Thymus (tissue), 11 donors: ENCODE data around the gene TTLL11. TPM values are rescaled to one million over a fixed set of nuclear protein-coding genes. Genes with fewer than 3 reads are reported as not detected.

Source experiments
- DNase-seq, 9 donors: peaks; one replicate each; pipeline ENCODE4 v3.0.0-alpha.2; 2013; ENCODE audit warnings: low spot score in 9 of 9, low read depth in 6 of 9, missing footprints in 1 of 9
- H3K27ac ChIP-seq, 2 donors: one replicate each; pipeline ENCODE4 v1.5.1; 2013; ENCODE audit warnings: control low read depth in 1 of 2, low read depth in 1 of 2, low read length in 1 of 2, mild to moderate bottlenecking in 1 of 2, moderate library complexity in 1 of 2
- H3K27me3 ChIP-seq, 2 donors: one replicate each; pipeline ENCODE4 v1.5.1; 2013; ENCODE audit warnings: low read length in 1 of 2; ENCODE audit not compliant: control insufficient read depth in 2 of 2, insufficient read depth in 1 of 2
- H3K36me3 ChIP-seq, 2 donors: one replicate each; pipeline ENCODE4 v1.5.1; 2013; ENCODE audit warnings: low read length in 1 of 2, mild to moderate bottlenecking in 1 of 2, moderate library complexity in 1 of 2; ENCODE audit not compliant: control insufficient read depth in 2 of 2, insufficient read depth in 2 of 2
- H3K4me1 ChIP-seq, 2 donors: one replicate each; pipeline ENCODE4 v1.5.1; 2013; ENCODE audit warnings: low read length in 2 of 2; ENCODE audit not compliant: control insufficient read depth in 2 of 2, insufficient read depth in 2 of 2
- H3K4me3 ChIP-seq, 2 donors: one replicate each; pipeline ENCODE4 v1.5.1; 2013; ENCODE audit warnings: low read length in 2 of 2, control low read depth in 1 of 2, mild to moderate bottlenecking in 1 of 2
- H3K9me3 ChIP-seq, 2 donors: one replicate each; pipeline ENCODE4 v1.5.1; 2013; ENCODE audit warnings: low read length in 1 of 2, mild to moderate bottlenecking in 1 of 2; ENCODE audit not compliant: control insufficient read depth in 2 of 2, insufficient read depth in 1 of 2
- WGBS: extraction: QIAGEN DNeasy Blood & Tissue Kit; methylation state at CpG from one replicate; pipeline ENCODE4 v1.1.7; 2013; 5-methylcytosine and 5-hydroxymethylcytosine counted together
- polyA plus RNA-seq: library from polyadenylated mRNA; stranded (reverse); fragments of 200-250 nt; gene quantifications from one replicate; pipeline ENCODE4 v1.2.3, GENCODE V29; 2013
- total RNA-seq: library from RNA; stranded (reverse); fragments of 120-200 nt; gene quantifications from one replicate; pipeline ENCODE4 v1.2.4, GENCODE V29; 2013
- donor health status: healthy.

TTLL11 gene
- total and polyA plus RNA-seq, 2 donors: 2.1 to 4.0 TPM

DNA sequence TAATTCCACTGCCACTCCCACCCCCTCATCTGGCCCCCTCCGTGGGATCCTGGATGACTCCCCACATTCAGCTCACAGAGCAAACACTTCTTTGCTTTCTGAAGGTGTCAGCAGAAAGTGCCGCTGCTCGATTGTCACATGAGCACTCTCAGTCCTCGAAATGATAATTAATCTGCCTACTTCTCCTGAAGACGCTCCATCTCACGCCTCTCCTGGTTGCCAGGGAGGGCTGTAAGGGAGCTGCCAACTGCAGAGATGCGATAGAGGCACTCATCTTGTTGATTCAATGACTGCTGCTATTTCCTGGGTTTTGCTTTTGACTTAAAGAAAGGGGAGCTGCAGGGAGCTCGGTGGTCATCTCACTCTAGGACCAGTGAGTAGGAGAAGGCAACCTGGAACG lies 235.2 kb downstream of the TTLL11 start:
- Histone ChIP-seq H3K9me3 (no peaks in the 10 kb centered on the region), H3K27ac (no peak overlapping the region), H3K27me3 (no peaks in the 10 kb centered on the region), H3K36me3 (no peaks in the 10 kb centered on the region), H3K4me1 (no peaks in the 10 kb centered on the region), H3K4me3 (no peak overlapping the region)
- DNase-seq: no peak
- WGBS: 94% methylated on average over 9 of the region's 9 CpGs

DNA sequence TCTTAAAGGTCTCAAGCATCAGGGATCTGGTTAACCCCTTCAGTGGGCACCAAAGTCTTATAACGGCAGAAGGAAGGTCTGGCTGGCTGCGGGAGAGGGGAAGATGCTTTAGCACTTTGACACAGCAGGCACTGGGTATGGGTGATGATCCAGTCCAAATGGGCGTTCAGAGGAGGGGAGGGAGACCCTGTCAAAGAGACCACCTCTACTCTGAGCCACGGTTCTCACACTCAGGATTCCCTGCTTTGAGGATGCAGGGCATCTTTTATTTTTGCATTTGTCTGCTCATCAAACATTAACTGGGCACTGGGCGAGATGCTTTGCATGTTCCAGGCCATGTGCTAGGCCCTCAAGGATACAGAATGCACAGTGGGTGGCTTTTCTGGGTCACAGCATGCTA lies 237.6 kb downstream of the TTLL11 start:
- H3K9me3 ChIP-seq: no peaks in the 10 kb centered on the region
- H3K27me3 ChIP-seq: no peaks in the 10 kb centered on the region
- WGBS: 88% methylated on average over 5 of the region's 5 CpGs
- DNase-seq: no peak
- no peaks in the 10 kb centered on the region for H3K36me3 ChIP-seq
- no peak overlapping the region for H3K4me3 ChIP-seq
- no peaks in the 10 kb centered on the region for H3K4me1 ChIP-seq
- H3K27ac ChIP-seq: no peak overlapping the region

DNA sequence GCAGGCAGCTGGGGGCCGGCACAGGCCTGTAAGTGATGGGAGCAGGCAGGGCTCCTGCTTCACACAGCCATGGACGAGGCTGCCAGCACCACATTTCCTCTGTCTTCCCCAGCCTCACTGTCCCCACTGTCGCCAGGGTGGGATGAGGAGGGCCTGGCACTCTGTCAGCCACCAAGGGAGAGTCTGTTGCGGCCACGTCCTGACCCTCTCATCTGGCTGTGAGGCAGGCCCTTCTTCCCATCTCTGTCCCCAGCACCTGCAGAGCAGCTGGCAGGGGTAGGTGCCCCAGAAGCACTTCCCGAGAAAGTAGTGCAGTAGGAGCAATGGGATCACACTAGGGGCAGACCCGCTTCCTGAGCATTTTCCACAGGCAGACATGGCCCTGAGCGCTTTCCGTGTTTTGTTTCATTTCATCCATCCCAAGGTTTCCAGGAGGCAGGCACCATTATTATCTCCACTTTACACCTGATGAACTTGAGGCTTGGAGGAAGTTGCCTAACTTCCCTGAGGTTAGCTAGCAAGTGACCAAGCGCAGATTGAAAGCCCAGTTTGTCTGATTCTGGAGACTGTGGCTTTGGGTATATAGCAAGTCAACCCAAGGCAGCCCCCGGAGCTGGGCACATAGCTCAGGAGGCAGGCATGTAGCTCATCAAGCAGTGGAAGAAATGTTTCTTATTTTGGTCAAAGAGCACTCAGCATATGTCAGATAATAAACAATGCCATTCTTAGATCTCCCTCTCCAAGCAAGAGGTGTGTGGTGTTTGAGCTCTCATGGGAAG lies 239.3 kb downstream of the TTLL11 start:
- no peak for DNase-seq
- Histone ChIP-seq H3K4me1 (no peaks in the 10 kb centered on the region), H3K4me3 (no peak overlapping the region), H3K9me3 (no peaks in the 10 kb centered on the region), H3K27ac (no peak overlapping the region), H3K27me3 (no peaks in the 10 kb centered on the region), H3K36me3 (no peaks in the 10 kb centered on the region)
- 94% methylated on average over 11 of the region's 11 CpGs for WGBS

DNA sequence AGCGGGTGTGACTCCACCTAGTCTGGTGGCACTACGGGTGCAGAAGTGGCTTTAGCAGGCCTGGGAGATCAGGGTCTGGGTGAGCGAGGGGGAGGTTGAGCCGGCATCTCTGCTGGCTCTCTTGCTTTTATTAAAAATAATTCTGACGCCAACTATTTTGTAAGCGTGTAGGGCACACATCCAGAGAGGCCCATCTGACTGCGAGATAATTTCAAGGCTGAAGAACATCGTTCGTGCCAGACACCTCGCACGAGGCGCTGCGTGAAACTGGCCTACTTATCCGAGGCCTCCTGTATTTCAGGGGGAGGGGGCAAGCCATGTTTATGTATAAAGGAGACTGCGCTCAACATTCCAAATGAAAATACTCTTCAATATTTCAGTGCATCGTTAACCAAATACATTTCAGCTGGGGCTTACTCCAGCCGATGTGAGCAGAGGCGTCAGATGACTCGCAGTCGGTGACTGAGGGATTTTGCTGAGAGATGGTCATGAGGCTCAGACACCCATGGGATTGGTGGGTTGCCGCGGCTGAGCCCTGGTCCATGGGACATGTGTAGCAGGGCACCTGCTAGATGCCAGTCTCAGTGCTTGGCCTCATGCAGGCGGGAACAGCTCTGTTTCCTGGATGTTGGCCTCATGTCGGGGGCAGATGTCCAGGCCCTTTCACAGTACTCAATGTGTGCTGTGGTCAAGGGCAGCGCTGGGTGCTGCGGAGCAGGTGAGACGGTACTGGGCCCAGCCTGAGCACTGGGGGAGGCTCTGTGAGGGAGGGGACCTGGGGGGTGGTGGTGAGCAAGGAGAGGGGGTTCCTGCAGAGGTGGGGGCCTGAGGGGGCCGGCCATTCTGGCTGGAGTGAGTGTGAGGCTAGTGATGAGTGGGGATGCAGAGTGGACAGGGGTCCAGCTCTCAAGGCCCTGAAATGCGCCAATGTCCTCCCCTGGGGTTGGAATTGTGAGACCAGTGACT lies 240.2 kb downstream of the TTLL11 start:
- H3K4me3 ChIP-seq: no peak overlapping the region
- H3K4me1 ChIP-seq: no peaks in the 10 kb centered on the region
- no peaks in the 10 kb centered on the region for H3K9me3 ChIP-seq
- no peak for DNase-seq
- H3K27me3 ChIP-seq: no peaks in the 10 kb centered on the region
- no peaks in the 10 kb centered on the region for H3K36me3 ChIP-seq
- H3K27ac ChIP-seq: no peak overlapping the region
- WGBS: 97% methylated on average over 29 of the region's 29 CpGs

DNA sequence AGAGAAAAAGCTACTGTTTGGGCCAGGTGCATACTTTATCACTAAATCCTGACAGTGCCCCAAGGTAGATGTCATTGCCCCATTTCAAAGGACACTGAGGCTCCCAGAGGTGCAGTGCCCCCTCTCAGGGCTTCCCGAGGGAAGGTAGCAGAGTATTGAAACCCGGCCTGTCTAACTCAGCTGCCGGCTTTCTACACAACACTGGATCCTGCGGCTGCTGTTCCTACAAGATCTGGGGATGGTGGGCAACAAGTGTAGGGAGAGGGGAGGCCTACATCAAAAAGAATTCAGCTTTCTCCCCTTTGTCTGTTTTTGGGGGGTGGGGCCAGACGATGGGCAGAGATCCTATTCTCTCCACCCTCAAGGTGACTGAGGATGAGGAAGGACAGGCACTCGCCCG lies 240.9 kb downstream of the TTLL11 start:
- Histone ChIP-seq H3K36me3 (no peaks in the 10 kb centered on the region), H3K4me1 (no peaks in the 10 kb centered on the region), H3K4me3 (no peak overlapping the region), H3K27me3 (no peaks in the 10 kb centered on the region), H3K27ac (no peak overlapping the region), H3K9me3 (no peaks in the 10 kb centered on the region)
- 97% methylated on average over 7 of the region's 7 CpGs for WGBS
- DNase-seq: no peak

DNA sequence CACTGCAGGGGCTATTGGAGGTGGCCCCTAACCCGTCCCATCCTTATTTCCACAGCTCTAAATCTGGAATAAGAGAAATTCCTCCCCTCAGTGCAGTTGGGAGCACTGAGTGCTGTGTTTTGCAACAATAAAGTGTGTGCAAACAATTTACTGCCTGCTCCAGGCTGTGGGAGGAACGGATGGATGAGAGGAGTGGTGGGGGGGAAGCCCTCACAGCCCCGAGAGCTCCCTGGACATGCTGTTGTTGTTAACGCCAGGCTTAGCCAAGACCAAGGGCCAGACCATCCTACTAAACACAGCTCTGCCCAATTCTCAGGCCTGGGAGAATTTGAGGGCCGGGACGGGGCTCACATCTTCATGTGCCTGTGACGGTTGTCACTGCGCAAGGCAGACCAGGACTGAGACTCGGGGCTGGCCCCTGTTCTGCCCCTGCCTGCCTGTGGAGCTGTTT lies 241.4 kb downstream of the TTLL11 start:
- no peak overlapping the region for H3K4me3 ChIP-seq
- H3K36me3 ChIP-seq: no peaks in the 10 kb centered on the region
- DNase-seq: no peak
- no peaks in the 10 kb centered on the region for H3K27me3 ChIP-seq
- WGBS: 90% methylated on average over 9 of the region's 9 CpGs
- H3K9me3 ChIP-seq: no peaks in the 10 kb centered on the region
- no peaks in the 10 kb centered on the region for H3K4me1 ChIP-seq
- no peak overlapping the region for H3K27ac ChIP-seq

DNA sequence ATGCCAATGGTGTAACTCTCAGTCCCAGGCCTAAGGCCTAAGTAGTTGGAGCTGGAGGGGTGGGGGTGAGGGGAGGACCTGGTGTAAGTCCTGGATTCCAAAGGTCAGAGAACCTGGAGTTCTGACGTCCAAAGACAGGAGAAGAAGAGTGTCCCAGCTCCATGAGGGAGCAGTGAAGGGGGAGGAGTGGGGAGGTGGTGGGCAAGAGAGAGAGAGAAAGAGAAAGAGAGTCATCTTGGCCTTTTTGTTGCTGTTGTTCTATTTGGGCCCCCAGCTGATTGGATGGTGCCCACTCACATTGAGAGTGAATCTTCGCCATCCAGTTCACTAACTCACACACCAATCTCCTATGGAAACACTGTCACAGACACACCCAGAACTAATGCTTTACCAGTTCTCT lies 242.7 kb downstream of the TTLL11 start:
- WGBS: 99% methylated on average over 2 of the region's 2 CpGs
- Histone ChIP-seq H3K27me3 (no peaks in the 10 kb centered on the region), H3K4me1 (no peaks in the 10 kb centered on the region), H3K4me3 (no peak overlapping the region), H3K27ac (no peak overlapping the region), H3K9me3 (no peaks in the 10 kb centered on the region), H3K36me3 (no peaks in the 10 kb centered on the region)
- no peak for DNase-seq

DNA sequence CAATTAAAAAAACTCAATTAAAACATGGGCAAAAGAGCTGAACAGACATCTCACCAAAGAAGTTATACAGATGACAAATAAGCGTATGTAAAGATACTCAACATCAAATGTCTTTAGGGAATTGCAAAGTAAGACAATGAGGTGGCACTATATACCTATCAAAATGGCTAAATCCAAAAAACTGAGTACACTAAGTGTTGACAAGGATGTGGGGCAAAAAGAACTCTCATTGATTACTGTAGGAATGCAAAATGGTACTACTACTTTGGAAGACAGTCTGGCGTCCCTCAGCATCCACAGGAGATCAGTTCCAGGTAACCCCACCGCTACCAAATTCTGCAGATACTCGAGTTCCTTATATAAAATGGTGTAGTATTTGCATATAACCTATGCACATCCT lies 243.6 kb downstream of the TTLL11 start:
- no peaks in the 10 kb centered on the region for H3K4me1 ChIP-seq
- no peaks in the 10 kb centered on the region for H3K36me3 ChIP-seq
- no peaks in the 10 kb centered on the region for H3K27me3 ChIP-seq
- DNase-seq: no peak
- H3K4me3 ChIP-seq: no peak overlapping the region
- H3K27ac ChIP-seq: no peak overlapping the region
- no peaks in the 10 kb centered on the region for H3K9me3 ChIP-seq
- 73% methylated on average over 4 of the region's 4 CpGs for WGBS

DNA sequence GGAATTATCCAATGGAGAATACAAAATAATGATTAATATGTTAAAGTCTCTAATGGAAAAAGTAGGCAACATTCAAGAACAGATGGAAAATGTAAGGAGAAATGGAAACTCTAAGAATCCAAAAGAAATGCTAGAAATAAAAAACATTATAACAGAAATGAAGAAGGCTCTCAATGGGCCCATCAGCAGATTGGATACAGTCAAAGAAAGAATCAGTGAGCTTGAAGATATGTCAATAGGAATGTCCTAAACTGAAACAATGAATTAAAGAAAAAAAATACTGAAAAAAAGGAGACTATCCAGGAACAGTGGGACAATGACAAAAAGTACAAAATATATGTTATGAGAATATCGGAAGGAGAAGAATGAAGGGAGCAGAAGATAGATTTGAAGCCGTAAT lies 248.5 kb downstream of the TTLL11 start:
- Histone ChIP-seq H3K4me3 (no peak overlapping the region), H3K9me3 (no peaks in the 10 kb centered on the region), H3K4me1 (peaks cover 6 to 29% of the 10 kb centered on the region in 2 donors), H3K36me3 (no peaks in the 10 kb centered on the region), H3K27me3 (no peaks in the 10 kb centered on the region), H3K27ac (no peak overlapping the region)
- DNase-seq: no peak
- 50% methylated on average over 2 of the region's 2 CpGs for WGBS
